Cerebellar nuclear complex (tissue), 1 donor: Measurements from ENCODE around the gene CCBE1.

Experiments
- DNase-seq, 2 experiments: peaks; one replicate each; lab custom pipeline; 2025; lab: John Stamatoyannopoulos, UW

CCBE1 gene

DNA sequence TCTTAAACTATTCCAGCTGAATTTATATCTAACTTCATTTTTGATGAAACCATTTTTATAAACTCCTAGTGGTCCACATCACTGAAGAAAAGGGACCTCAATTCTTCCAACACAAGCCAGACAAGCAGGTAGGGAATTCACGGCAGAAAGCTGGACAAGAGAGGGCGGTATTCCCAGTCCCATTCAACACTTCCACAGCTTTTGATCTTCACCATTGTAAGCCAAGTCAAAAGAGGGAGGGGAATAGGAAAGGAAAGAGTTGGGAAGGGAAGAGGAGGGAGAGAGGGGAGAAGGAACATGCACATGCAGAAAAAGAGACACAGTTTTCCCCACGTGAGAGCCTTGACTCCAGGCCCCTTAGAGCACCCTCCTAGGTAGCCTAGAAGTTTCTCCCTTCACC, 77.4 kb downstream of the CCBE1 start:
- no peak for DNase-seq

DNA sequence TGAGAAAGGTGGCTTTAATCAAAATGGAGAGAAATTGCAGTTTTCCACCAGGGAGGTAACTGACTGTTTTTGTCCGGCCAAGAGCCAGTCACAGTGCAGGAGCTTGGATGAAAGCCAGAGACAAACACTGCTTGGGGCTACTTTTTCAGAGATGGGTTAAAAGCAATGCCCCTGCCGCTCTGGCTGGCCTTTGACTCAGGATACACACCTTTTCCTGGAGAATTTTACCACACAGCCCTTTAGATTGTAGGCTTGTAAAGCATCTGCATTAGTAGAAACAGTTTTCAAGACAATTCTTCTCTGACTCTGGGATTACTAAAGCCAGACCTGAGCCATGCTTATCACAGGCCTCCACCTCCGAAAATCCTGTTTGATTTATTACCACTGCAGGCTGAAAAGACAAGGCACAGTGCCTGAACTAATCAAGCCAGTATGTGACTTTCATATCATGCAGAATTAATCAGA, 79.7 kb downstream of the CCBE1 start:
- DNase-seq: no peak

DNA sequence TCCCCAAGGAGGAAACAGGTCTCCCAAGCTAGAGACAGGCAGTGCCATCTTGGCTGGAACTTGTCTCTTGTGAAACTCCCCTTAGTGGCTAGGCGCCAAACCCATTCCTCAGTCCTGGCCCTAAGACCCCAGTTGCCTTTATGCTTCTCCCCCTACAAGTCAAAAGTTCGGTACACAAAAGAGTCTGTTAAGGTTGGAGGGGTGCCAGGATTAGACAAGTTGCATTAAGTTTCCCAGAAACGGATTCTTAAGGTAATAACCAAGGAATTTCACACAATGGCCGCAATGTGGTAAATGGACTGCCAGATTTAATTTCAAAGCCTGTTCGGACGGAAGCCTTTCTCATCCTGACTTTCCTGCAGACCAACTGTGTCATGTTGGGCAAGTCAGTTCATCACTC, 80.7 kb downstream of the CCBE1 start:
- DNase-seq: no peak

DNA sequence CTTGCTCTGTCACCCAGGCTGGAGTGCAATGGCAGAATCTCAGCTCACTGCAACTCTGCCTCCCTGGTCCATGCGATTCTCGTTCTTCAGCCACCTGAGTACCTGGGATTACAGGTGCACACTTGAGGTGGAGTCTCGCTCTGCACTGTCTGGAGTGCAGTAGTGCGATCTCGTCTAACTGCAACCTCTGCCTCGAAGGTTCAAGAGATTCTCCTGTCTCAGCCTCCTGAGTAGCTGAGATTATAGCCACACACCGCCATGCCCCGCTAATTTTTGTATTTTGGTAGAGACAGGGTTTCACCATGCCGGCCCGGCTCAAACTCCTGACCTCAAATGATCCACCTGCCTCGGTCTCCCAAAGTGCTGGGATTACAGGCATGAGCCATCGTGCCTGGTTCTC, 83.3 kb downstream of the CCBE1 start:
- DNase-seq: no peak

DNA sequence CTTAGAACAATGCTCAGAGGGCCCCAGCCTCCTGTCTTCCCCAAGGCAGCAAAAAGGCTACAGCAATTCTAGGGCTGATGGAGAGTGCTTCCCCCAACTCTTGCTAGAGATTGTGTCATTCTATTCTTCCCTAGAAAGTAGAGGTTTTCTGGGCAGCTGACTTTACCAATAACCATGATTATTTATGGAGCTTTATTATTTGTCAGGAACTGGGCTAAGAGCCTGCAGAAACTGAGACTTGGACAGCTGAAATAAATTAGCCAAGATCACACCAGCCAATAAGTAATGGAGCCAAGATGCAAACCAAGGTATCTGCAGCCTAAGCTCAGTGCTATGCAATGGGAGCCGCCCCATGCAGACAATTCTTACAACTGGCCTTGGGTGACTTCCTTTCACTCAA, 84.8 kb downstream of the CCBE1 start:
- no peak for DNase-seq

DNA sequence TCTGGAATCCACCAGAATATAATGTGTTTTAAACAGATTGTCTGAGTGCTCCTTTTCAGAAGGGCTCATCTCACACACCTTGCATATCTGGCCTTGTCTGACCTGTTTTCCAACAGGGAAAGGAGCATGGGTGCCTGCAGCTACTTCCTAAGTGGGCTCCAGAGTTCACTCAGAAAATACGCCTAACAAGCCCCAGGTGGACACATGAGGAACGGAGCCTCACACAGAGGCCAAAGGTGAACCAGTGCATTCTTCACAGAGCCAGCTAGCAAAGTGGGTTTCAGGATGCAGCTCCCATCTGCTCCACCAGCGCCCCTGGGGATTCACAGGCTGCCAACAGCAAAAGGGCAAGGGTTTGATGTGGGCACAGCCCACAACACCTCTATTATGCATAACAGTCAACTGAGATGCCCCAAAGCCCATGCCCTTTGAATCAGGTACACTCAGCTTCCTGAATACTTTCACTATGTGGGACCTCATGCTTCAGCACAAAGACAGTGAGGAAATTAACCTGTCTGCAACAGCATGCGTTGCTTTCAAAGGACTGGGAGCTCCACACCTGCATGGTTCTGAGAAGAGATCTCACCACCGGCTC, 86.6 kb downstream of the CCBE1 start:
- DNase-seq: no peak

DNA sequence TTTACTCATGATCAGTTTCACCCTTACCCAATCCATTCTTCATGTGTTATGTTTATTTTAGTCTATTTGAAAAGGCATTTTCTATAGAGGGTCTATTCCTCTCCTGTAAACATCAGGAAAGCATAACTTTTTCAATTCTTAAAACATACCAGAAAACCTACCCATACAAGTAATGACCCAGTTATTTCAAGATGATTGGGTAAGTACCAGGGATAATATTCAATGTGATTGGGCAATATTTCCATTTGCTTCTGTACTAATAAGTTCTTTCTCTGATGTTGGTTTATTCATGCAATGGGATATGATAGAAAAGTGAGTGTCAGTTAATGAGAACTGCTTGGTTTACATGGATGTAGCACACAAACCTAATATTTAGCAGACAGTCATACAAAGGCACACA, 87.6 kb downstream of the CCBE1 start:
- DNase-seq: no peak

DNA sequence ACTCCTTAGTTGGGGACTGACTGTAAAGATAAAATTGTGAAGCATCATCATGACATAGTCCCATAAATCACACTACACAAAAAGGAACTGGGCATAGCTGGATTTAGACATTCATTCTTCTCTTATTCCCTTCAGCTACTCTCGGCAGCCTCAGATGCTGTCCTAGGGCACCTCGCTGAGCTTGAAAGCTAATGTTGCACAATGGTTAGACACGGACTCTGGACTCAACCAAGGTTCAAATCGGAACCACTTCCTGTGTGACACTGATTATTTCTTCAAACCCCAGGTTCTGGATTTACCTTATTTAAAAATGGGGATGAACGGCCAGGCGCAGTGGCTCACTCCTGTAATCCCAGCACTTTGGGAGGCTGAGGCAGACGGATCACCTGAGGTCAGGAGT, 89.8 kb downstream of the CCBE1 start:
- DNase-seq: no peak

DNA sequence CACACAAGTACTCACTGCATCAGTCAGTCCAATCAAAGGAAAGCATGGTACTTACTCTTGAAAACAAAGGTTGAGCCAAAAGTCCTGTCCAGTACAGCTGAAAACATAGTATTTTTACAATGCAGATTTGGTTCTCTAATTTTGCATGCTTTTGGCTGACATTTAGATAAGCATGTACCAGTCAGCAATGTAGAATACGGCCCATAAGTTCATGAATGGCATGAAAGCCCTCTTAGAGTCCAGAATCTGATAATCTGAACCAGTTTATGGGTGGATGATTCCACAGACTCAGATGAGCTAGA, 90.2 kb downstream of the CCBE1 start:
- no peak for DNase-seq

DNA sequence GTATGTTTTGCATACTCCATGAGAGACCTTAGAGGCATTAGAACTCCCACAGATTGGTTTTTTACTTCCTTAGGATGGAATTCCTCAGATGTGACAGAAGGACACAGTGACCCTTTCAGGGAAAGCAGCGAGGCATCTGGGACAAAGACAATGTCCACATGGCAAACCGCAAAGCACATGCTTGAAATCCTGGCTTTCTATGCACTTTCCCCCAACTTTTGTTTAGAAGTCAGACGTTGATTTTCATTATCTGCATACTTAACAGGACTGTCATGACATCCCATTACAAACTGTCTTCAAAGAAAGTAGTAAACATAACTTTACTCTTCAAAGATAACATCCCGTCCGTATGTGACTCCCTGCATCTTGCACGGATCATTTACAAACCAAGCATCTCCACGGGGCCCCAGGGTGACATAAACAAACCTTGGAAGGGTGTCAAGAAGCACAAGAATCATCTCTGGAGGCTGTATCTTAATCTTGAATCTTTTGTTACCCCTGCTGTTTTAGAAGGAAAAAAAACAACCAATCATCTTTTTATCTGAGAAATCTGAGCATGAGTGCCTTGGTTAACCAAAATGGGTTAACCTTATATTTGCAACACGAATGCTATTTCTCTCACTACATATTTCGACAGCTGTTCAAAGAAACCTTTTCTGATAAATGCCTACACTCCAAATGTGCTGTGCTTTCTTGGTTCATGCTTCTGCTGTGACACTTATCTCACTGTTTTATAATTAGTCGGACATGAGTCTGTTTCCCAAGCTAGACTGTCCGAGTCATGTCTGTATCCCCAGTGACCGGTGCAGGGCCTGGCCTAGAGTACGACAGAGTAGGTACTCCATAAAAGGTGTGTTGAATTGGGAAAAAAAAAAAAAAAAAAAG, 90.8 kb downstream of the CCBE1 start:
- no peak for DNase-seq

DNA sequence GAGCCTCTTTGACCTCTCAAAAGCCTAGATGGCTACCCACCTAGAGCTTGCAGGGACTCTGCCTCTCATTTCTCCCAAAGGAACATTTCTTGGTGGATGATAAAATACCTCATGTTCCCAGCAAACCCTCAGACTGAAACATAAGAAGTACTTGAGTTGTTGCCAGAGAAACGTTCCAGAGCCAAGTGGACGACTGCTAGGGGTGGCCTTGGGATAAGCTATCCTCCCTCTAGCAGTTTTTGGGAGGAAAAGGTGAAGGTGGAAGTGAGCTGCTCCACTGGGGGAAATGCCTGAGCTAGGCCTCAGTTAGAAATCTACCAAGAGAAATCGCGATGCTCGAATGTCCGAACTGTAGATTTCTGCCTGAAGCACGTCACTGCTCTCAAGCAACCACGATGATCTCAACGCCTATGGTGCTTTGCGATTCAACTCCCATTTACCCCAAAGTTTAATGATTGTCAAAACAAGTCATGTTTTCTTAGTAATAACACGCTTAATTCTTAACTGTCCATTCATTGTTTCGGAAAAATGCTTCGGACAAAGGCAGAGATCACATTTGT, 91.5 kb downstream of the CCBE1 start:
- DNase-seq: no peak

DNA sequence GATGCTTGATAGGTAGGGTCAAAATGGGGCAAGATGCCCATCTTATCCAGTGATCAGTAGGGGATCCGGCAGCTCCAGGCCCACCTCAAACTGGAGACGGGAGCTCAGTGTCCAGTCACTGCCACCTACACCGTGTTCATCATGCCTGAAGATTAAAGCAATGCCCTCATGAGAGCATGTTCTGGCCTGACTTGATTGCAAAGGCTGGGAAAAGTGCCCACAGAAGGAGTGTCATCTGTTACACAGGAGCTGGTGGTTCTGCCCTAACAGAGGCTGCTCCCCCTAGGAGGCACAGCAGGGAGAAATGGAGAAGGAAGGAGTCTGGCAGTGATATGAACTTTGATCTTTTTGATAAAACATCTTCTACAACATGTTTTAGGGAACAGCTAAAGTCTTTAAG, 92.3 kb downstream of the CCBE1 start:
- no peak for DNase-seq

DNA sequence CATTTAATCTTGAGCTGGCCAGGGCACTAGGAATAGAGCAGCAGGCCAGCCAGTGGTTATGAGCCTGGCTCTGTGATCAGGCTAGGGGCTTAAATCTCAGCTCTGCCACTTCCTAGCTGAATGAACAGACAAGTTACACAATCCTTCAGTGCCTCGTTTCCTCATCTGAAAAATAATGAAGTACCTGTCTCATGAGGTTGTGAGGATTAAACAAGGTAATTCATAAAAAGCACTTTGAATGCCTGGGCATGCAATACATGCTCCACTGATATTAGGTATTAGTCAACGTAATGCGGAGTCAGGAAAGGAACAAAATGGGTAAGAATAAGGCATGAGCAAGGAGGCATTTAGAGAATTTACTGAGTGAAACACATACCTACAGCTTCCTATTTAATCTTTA, 100.2 kb downstream of the CCBE1 start:
- DNase-seq: no peak

DNA sequence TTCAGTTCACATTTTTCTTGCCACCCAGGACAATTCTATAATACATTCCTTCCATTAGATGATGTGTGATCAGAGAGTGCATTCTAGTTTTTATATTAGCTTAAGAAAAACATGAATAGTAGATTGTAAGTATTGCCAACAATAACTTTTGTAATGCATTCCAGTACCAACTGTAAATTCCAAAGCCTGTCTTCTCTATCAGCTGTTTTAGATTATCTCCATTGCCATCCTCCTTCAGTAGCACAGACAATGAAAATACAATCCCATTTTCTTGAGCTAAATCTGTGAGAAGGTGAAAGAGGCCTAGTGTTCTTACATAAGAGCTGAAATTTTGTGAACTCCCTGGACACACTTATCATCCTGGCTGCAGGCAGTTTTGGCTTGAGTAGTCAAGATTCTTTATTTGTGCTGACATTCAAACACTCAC, 103.9 kb downstream of the CCBE1 start:
- DNase-seq: no peak

DNA sequence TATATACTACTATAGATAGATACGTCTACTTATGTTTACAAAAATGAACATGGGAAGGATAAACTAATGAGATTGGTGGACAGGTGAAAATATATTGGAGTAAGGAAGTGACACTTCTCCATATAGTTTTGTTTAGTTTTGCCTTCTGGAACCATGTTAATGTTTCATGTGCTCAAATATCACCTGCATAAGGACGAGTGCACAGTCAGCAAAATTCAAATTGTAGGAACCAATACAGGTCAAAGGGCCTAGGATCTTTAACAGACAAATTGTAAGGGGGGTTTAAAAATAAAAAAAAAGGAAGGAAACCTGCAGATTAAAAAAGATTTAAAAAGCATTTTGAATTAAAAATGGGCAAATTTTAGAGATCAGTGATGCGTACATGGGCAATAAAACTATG, 104.6 kb downstream of the CCBE1 start:
- no peak for DNase-seq

DNA sequence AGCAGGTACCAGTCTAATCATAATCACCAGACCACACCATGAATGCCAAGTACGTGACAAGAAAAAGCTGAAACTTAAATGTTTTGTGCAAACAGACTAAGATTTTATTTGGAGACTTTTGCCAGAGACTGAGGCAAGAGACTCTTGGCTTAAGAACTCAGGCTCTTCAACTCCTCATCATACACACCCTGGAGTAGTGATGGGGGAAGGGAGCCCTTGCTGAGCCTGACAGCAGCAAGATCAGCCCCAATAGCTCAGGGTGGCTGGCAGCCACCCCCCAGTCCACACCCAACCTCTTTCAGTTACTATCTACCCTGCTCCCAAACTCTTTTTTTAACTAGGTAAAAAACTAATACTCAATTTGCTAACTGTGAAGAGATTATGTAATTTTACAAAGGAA, 114.8 kb downstream of the CCBE1 start:
- no peak for DNase-seq

DNA sequence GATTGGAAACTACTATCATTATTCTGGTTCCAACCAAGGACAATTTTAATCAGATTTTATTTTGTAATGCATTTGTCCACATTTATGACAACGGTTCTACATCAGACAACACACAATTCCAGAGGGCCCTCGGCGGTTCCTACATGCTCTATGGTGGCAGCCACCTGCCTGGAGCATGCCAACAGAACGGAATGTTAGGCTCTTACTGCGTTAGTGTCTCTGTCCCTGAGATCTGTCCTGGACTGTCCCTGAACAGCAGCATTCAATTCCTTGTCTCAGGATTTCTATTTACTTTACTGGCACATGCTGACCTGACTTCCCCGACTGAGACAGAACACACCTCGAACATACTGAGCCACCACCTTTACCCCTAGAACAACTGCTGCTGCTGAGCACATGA, 117.7 kb downstream of the CCBE1 start:
- DNase-seq: no peak

DNA sequence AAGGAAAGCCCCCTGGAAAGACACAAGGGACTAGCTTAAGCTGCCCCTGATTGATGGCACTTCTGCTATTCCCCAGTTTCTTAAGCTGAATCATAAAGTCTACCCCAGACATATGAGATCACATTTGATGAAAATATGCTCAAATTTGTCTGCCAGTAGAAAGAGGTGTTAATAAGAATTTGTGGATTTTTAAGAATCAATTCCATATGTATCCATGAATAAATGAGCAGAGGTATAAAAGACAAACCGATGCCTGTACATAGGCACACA, 119.9 kb downstream of the CCBE1 start:
- no peak for DNase-seq

DNA sequence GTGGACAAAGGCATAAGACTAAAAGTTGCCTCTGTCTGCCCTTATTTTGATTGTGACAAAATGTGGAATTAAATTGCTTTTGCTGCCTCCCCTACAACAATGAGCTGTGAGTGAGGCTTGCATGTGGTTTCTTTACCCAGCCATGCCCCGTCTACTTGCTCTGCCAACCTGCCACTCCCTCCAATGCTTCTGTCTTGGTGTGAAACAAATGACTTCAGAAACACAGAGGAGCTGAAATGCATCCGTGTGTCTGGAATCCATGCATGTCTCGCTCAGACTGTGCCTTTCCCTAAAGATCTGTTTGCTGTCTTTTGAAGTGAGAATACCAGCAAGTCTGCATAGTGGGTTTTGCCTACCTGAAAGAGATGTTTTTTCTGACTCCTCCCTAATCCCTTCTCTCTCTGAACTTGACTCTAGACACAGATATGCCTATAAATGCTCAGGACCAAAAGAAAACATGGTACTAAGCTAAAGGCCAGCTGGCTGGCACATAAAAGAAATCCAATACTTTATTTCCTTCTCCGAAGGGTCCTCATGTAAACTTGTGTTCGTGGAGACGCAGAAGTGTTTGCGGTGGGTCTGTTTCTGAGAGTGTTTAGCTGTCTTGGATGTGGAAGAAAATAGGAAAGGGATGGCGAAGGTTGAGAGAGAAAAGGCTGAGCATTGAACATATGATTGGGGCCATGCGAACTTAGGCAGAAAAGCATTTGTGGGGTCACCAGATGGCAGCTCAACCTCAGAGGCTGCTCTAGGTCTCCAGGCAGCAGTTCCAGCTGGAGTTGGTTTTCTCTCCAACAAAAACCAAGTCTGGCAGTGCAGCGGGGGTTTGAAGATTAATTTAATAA, 120.5 kb downstream of the CCBE1 start:
- no peak for DNase-seq

DNA sequence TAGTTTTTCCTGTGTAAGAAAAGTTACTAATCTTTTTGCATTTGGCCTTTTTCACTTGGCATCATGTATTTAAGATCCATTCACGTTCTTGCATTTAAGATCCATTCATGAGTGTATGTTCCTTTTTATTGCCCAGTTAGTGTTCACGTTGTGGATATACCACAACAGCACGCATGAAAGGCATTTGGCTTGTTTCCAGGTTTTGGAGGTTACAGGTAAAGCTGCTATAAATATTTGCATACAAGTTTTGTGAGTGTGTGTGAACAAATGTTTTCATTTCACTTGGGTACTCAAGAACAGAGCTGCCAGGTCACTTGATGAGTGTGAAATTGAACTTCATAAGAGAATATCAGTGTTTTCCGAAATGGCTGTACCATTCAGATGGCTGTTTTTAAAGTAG, 121.2 kb downstream of the CCBE1 start:
- no peak for DNase-seq

DNA sequence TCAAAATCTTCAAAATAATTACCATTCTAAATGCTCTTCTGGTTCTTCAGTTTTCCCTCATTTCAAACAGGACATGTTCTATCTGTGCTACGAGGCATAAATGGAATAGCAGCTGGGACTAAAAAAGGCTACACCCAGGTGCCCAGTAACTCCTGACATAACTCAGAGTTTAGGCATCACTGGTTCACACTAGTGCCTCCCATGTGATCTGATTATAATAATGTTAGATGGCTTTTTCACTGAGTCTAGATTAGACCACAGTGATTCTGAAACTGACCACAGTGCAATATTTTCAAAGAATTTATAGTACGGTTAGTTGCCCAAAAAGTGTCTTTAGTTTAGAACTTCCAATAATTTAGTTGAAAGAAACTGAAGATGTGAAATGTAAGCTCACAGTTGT, 123.3 kb downstream of the CCBE1 start:
- no peak for DNase-seq

DNA sequence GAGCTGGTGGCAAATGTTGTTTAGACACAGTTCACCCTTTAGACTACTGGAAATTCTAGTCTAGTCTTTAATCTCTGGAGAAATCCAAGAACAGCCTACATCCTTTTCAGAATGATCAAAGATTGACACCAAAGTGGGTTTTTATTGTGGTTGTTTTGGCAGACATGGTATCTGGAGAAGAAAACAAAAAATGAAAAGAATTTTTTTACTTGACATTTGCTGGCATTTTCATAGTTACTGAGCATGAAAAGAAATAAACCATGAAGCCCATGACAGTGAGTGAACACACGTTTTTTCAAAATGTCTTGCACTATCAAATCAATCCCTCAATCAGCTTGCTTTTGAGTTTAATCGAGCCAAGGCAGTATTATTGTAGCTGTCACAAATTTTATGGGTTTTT, 125.3 kb downstream of the CCBE1 start:
- no peak for DNase-seq

DNA sequence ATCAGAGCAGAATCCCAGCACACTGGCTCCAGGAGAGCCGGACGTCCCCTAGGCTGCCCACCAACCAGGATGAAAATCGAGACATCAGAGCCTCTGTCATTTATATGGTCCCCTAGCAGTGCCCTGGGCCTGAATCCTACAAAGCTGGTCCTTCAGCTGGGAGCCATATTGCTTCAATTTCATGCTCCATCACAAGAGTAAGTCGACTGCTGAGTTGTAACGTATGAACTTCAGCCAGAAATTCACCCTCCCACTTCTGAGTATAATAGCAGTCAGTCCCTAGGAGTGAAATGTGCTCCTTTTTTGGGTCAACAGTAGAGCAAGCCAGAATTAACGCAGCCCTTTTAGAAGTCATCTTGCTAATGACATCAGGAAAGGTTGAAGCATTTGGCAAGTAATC, 126.4 kb downstream of the CCBE1 start:
- no peak for DNase-seq
